ENCODE results near the gene CFL1.

Gene CFL1

GRCh38 chr11:65888163-65888814 is 30.3 kb upstream of the CFL1 start, which contains the start of gene FIBP:
Gene FIBP, minus strand, starts transcription at chr11:65888471. Its CDS starts 53 bp downstream, at chr11:65888418.
- DNase-seq (ENCODE audit: low spot score) (peak; percentile 88), FAIRE-seq (no peak)

GRCh38 chr11:65887723-65888162 is 29.8 kb upstream of the CFL1 start:
- DNase-seq (ENCODE audit: low spot score) = peak; percentile 35
- FAIRE-seq = no peak

- DNase-seq (ENCODE audit: low spot score) = no peak
- no peak for FAIRE-seq
Observed at GRCh38 chr11:65886826-65887722, 29.1 kb upstream of the CFL1 start.

GRCh38 chr11:65885808-65886536 is 28.0 kb upstream of the CFL1 start:
- FAIRE-seq (no peak), DNase-seq (ENCODE audit: low spot score) (no peak)

- DNase-seq (ENCODE audit: low spot score) (no peak), FAIRE-seq (no peak)
Observed at GRCh38 chr11:65885231-65885630, 27.3 kb upstream of the CFL1 start.

- DNase-seq (ENCODE audit: low spot score) (peak; percentile 51), FAIRE-seq (no peak)
Observed at GRCh38 chr11:65884716-65885092, 26.7 kb upstream of the CFL1 start.

GRCh38 chr11:65883786-65884715 is 26.1 kb upstream of the CFL1 start:
- FAIRE-seq (no peak), DNase-seq (ENCODE audit: low spot score) (no peak)

- DNase-seq (ENCODE audit: low spot score) = no peak
- FAIRE-seq = no peak
Observed at GRCh38 chr11:65883058-65883761, 25.2 kb upstream of the CFL1 start.

GRCh38 chr11:65882120-65883057 is 24.4 kb upstream of the CFL1 start:
- DNase-seq (ENCODE audit: low spot score) = no peak
- no peak for FAIRE-seq

GRCh38 chr11:65880844-65881421 is 23.0 kb upstream of the CFL1 start:
- no peak for FAIRE-seq
- peak; percentile 76 for DNase-seq (ENCODE audit: low spot score)

- DNase-seq (ENCODE audit: low spot score) (no peak), FAIRE-seq (no peak)
Observed at GRCh38 chr11:65880027-65880426, 22.0 kb upstream of the CFL1 start.

- no peak for FAIRE-seq
- DNase-seq (ENCODE audit: low spot score) = no peak
Observed at GRCh38 chr11:65879617-65880016, 21.6 kb upstream of the CFL1 start, which contains the start of gene CTSW. Gene CTSW, plus strand, starts transcription at chr11:65879837. Its CDS starts 18 bp downstream, at chr11:65879855.

- FAIRE-seq (peak; percentile 55), DNase-seq (ENCODE audit: low spot score) (peak; percentile 77)
Observed at GRCh38 chr11:65873318-65874156, 15.6 kb upstream of the CFL1 start.

GRCh38 chr11:65872586-65873317 is 14.8 kb upstream of the CFL1 start, which contains the start of gene EFEMP2:
Gene EFEMP2, minus strand, starts transcription at chr11:65872800. Its CDS starts 446 bp downstream, at chr11:65872354.
- DNase-seq (ENCODE audit: low spot score) (no peak), FAIRE-seq (no peak)

GRCh38 chr11:65871811-65872548 is 14.0 kb upstream of the CFL1 start:
- FAIRE-seq (no peak), DNase-seq (ENCODE audit: low spot score) (no peak)

Measured in RCC 7860 (cell line).